Measurements from ENCODE around the gene SPECC1L.

The SPECC1L gene

DNA sequence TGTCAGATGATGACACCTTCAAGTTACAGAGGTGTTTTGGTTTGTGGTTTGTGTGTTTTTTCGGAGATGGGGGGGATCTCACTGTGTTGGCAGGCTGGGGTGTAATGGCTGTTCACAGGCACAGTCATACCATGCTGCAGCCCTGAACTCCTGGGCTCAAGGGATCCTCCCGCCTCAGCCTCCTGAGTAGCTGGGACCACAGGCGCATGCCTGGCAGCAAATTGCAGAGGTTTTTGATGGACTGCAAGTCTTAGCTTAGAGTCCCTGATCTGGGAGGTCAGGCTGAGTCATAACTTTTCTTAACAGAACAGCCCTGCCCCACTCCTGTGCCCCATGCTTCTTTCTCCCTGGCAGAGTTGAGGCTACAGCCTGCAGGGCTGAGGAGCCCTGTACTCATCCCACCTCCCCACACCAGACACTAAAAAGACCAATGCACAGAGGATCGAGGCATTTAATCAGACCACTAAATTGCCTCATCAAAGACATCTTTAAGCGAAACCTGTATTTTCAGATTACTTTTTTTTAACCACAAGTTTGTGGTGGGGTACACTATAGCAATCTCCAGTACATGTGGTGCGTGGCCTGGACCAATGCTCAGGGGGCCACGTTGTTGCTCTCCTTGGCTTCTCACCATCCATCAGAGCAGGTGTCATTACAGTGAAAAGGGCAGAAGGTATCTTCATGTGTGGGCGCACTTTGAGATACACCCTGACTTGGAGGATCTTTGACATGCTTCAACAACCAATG is 139.7 kb downstream of the SPECC1L start:
- TF ChIP-seq TAF1 (IDR thresholded peaks at IDR 0.05; ENCODE audit: borderline replicate concordance, insufficient read depth, low read length), result no peak
- TF ChIP-seq SIN3A (IDR thresholded peaks at IDR 0.05; ENCODE audit: borderline replicate concordance, insufficient read depth, low read length), result no peak
- TF ChIP-seq, protein P1, sequence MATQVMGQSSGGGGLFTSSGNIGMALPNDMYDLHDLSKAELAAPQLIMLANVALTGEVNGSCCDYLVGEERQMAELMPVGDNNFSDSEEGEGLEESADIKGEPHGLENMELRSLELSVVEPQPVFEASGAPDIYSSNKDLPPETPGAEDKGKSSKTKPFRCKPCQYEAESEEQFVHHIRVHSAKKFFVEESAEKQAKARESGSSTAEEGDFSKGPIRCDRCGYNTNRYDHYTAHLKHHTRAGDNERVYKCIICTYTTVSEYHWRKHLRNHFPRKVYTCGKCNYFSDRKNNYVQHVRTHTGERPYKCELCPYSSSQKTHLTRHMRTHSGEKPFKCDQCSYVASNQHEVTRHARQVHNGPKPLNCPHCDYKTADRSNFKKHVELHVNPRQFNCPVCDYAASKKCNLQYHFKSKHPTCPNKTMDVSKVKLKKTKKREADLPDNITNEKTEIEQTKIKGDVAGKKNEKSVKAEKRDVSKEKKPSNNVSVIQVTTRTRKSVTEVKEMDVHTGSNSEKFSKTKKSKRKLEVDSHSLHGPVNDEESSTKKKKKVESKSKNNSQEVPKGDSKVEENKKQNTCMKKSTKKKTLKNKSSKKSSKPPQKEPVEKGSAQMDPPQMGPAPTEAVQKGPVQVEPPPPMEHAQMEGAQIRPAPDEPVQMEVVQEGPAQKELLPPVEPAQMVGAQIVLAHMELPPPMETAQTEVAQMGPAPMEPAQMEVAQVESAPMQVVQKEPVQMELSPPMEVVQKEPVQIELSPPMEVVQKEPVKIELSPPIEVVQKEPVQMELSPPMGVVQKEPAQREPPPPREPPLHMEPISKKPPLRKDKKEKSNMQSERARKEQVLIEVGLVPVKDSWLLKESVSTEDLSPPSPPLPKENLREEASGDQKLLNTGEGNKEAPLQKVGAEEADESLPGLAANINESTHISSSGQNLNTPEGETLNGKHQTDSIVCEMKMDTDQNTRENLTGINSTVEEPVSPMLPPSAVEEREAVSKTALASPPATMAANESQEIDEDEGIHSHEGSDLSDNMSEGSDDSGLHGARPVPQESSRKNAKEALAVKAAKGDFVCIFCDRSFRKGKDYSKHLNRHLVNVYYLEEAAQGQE (IDR thresholded peaks at IDR 0.05; ENCODE audit: insufficient read depth in 1 of 2, low read depth in 2 of 2, low read length in 2 of 2), result no peak
- TF ChIP-seq FOXP2 (optimal IDR thresholded peaks at IDR 0.05; ENCODE audit: borderline replicate concordance, extremely low read depth, extremely low read length, insufficient read depth), result no peak
- TF ChIP-seq POLR2AphosphoS5 (IDR thresholded peaks at IDR 0.05; ENCODE audit: low read depth, low read length), result no peak

DNA sequence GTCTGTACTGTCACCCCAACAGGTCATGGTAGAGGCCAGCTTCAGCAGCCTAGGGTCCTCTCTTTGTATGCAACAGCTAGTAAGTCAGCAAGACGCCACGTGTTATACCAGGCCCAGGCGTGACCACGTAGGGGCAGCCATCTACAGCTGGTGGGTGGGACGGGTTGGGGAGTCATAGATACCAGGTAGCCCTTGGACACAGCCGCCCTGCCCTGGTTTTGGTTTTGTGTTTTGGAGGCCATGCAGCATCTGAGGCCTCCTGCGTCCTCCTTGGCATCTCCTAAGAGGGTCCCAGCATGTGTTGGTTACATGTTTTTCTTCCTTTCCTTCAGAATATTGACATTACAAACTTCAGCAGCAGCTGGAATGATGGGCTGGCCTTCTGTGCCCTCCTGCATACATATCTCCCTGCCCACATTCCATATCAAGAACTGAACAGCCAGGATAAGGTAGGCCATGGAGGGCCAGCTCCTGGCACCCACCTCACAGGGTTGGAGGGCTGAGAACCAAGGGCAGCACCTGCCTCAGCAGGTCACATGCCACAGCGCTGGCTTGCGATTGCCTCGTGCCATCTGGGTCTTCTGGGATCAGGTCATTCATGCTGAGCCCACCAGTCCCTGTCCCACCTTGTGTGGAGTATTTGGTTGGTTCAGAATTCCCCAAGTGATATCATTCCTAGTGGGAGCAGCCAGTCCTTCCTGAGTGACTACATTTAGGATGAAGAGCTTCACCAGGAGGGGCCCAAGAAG is 140.8 kb downstream of the SPECC1L start:
- TF ChIP-seq POLR2AphosphoS5 (IDR thresholded peaks at IDR 0.05; ENCODE audit: low read depth, low read length) (no peak), SIN3A (IDR thresholded peaks at IDR 0.05; ENCODE audit: borderline replicate concordance, insufficient read depth, low read length) (no peak)
- TF ChIP-seq, protein P1 (IDR thresholded peaks at IDR 0.05; ENCODE audit: insufficient read depth in 1 of 2, low read depth in 2 of 2, low read length in 2 of 2), result no peak

DNA sequence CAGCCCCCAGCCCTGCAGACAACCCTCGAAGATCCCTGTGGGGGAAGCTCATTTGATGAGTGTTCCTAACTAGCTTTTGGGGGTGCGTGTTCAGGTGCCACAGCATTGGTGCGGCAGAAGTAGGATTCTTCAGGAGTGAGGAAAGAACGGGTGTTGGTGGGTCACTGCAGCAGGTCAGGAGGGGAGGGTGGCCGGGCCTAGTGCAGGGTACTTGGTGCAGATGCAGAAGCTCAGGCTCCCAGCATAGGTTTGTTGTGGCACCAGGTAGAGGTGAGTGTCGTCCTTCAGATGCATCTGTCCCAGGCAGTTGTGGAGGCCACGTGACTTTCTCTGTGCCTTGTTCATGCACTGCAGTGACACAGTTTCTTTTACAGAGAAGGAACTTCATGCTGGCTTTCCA is 141.6 kb downstream of the SPECC1L start:
- TF ChIP-seq POLR2AphosphoS5 (IDR thresholded peaks at IDR 0.05; ENCODE audit: low read depth, low read length) (no peak), FOXP2 (optimal IDR thresholded peaks at IDR 0.05; ENCODE audit: borderline replicate concordance, extremely low read depth, extremely low read length, insufficient read depth) (no peak), SIN3A (IDR thresholded peaks at IDR 0.05; ENCODE audit: borderline replicate concordance, insufficient read depth, low read length) (no peak), TAF1 (IDR thresholded peaks at IDR 0.05; ENCODE audit: borderline replicate concordance, insufficient read depth, low read length) (no peak)
- TF ChIP-seq, protein P1 (IDR thresholded peaks at IDR 0.05; ENCODE audit: insufficient read depth in 1 of 2, low read depth in 2 of 2, low read length in 2 of 2), result no peak

DNA sequence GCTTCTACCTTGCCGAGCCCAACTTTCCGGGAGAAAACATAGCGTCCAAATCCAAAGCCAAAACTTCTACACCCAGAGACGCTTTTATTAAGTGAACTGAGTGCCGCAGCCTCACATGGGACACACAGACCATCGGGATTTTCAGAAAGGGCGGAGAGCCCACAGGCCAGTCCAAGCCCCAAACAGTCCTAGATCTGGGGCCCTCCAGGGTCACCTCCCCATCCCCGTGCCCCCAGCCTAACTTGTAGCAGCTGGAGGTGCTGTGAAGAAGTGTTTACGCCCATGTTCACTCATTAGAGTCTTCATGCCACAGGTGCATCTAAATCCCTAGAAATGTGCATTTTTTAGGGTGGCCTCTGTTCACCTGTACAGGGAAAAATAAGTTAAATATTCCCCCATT is 142.6 kb downstream of the SPECC1L start:
- TF ChIP-seq POLR2AphosphoS5 (IDR thresholded peaks at IDR 0.05; ENCODE audit: low read depth, low read length) (no peak), TAF1 (IDR thresholded peaks at IDR 0.05; ENCODE audit: borderline replicate concordance, insufficient read depth, low read length) (no peak)

DNA sequence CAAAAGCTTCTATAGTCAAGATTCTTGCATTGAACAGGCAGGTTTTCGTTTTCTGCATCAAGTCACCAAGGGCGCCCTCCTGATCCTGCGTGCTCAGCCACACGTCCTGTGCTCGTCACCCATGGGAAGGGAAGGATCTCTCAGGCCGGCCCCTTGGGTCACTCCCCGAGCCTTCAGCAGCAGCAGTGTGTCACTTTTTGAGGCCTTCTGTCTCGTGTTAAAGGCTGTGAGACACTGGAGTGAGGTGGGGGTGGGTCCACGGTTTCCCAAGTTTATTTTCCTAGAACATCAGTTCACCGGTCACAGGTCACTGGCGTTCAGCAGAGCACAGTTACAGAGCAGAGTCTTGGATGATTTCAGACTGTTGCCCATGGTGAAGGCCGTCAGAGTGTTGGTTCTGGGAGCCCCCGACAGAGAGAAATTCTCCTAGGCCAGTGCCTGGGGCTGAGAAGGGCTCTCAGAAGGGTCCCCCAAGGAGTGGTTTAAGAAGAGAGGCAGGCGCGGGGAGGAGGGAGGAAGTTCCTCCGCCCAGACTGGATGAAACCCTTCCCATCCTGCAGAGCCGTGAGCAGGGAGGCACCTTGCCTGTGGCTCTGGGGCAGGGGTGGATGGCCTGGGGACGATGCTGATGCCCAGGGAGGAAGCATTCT is 143.2 kb downstream of the SPECC1L start:
- TF ChIP-seq, protein P1 (IDR thresholded peaks at IDR 0.05; ENCODE audit: insufficient read depth in 1 of 2, low read depth in 2 of 2, low read length in 2 of 2), result no peak
- TF ChIP-seq SIN3A (IDR thresholded peaks at IDR 0.05; ENCODE audit: borderline replicate concordance, insufficient read depth, low read length) (no peak), FOXP2 (optimal IDR thresholded peaks at IDR 0.05; ENCODE audit: borderline replicate concordance, extremely low read depth, extremely low read length, insufficient read depth) (no peak), POLR2AphosphoS5 (IDR thresholded peaks at IDR 0.05; ENCODE audit: low read depth, low read length) (no peak), TAF1 (IDR thresholded peaks at IDR 0.05; ENCODE audit: borderline replicate concordance, insufficient read depth, low read length) (no peak)
